GM19025 (cell line): ENCODE measurements around the gene RDX.

Source experiments
- ATAC-seq: cut with Tn5 transposase; IDR thresholded peaks from one replicate; pipeline ENCODE4 v1.9.1; 2021; ENCODE audit warnings: mild to moderate bottlenecking, low read depth, moderate library complexity; ENCODE audit not compliant: unreplicated experiment

Gene RDX

DNA sequence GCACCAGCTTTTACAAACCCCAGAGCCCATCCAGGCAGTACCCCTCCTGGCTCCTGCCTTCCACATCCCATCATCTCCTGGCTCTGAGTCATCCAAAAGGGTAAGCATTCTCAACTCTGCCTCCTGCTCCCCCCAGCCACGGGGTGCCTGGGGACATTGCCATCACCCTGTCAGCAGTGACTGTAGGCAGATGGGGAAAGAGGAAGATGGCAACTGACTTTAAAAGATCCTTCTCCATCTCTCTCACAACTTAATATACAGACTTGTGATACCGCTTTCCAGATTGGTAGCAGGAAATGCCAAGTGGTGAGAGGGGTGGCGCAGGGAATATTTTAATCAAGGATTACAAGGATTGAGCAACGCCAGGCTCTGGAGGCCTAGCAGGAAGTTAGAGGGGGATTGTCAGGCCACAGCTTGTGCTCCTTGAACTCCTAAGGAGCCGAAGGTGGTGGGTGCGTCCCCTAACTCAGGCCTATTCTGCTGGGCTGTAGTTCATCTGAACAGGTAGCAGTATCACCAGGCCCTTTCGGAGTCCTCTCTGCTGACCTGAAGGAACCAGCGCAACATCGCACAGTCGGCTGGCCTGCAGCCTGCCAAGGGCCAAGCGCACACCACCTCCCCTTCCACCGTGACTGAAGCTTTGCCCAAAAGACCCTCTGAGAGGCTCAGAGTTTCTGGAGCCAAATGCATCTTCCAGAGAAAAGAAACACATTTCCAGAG is 119.9 kb downstream of the RDX start:
- no peak for ATAC-seq

DNA sequence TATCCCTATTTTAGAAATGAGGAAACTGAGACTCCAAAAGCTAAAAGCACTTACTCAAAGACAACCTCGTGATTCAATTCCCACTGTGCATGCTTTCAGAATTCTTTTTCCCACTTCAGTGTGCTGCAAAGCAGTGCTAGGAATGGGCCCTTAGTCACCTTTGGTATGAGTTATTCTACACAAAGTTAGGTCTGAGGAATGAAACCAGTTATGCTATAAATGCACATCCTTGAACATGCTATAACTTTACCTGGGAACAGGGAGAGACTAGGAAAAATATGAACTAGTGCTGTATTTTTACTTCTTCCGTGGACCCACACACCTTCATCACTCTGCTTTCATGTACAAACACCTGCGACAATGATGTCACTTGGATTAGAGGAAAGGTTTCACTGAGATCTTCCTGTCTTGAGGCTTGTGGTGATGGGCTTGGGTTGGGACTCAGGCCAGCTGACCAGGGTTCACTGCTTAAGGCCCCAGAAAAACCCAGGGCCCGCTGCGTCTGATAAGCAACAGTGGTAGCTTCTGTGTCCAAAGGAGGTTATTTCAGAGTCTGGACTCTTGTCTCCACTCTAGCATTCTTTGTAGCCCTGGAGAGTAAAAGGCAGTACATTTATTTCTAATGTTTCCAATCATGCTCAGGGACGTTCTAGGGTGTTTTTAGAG is 121.6 kb downstream of the RDX start:
- ATAC-seq: no peak

DNA sequence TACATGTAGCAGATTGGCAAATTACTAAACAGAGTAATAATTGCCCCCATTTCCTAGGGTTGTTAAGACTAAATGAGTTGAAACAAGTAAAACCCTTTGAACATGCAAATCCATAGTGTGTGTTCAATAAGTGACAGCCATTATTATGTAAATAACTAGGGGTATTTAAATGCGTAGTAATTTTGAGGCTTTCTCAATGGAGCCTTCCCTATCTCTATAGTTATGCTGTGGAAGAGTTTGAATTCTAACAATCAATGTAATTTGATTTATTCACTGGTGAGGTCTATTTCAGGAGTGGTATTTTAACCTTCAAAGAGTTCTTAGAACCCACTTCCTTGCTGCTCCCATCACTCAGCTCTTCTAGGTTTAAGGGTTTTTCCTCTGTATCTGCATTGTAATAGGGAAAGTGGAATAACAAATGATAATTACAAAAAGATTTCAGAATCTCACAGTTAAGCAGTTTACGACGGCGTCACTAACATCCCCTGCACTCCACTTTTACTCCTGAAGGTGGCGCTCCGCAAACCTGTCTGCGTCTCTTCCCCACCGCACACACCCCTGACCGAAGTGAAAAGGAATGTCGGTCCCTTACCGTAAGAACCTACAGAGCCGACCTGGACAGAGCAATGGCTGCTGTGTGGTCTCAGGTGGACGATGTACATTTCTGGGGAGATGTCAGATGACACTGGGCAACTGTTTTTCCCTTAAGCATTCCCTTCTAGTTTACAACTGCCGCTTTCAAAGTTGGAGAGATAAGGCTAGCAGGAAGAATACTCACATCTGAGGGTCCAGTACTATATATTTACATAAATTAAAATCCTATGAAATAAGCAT is 122.4 kb downstream of the RDX start:
- no peak for ATAC-seq

DNA sequence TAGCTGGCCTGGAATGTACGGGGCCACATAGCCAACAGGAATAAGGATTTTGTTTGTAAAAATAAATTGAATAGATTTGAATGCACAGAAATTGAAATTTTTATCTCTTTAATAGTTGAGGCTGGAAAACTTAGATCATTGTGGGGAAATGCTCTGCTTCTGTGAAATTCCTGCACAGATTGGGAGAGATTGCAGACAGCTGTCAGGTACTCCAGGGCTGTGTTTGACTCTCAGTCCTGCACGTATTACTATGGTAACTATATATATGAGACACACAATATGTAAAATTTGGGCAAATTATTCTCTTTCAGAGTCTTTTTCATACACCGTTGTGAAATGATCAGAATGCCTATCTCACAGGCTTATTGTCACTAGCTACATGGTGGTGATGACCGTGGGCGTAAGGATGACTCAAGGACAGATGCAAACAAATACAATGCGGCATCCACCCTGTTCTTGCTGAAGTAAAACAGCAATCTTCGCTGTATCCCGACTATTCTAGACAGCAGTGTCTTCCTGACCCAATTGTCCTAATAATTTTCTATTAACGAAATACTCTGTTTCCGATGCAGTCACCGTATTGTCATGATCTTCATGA is 123.8 kb downstream of the RDX start:
- ATAC-seq: no peak

DNA sequence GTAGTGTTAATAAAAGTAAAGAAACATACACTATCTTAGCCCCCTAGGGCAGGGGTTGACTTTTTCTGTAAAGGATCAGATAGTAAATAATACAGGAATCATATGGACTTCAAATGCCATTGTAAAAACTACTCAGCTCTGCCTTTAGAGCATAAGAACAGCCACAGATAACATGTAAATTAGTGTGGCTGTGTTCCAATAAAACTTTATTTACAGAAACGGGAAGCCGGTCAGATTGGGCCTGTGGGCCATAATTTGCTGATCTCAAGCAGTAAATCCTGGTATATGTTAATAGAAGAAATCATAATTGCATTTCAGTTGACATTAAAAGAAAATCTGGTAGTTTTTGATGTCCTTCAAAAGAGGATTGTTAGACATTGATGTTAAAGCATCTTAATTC is 126.7 kb downstream of the RDX start:
- no peak for ATAC-seq

DNA sequence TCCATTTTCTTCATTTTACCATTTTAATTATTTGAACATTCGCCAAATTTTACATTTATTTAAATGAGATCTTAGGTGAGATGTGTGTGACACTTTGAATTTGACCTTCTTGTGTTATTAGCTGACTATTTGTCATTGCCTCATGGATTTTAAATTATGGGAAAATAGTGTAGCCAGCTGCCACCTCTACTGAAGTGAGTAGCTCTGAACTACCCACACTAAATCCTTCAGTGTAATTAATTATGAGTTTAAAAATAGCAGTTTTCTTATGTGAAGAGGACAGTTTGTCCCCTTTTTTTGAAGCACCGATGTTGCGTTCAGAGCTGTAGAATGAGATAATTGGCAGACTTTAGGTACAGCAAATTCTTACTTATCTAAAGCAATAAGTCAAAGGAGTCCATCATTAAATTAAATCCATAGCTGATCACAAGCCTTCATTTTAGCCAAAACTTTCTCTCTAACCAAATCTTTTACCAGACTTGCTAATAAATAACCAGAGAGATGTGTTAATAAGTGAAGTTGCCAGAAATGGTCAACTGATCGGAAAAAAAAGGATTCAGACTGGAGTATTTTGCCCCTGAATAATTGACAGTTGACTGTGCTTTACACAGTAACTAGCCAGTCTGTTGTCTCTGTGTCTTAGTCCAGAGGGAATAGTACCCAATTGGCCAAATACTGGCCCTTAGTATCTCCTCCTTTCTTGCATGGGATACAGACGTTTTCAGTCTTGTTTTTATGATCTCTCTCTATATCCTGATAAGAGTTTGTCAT is 128.2 kb downstream of the RDX start:
- ATAC-seq: no peak

DNA sequence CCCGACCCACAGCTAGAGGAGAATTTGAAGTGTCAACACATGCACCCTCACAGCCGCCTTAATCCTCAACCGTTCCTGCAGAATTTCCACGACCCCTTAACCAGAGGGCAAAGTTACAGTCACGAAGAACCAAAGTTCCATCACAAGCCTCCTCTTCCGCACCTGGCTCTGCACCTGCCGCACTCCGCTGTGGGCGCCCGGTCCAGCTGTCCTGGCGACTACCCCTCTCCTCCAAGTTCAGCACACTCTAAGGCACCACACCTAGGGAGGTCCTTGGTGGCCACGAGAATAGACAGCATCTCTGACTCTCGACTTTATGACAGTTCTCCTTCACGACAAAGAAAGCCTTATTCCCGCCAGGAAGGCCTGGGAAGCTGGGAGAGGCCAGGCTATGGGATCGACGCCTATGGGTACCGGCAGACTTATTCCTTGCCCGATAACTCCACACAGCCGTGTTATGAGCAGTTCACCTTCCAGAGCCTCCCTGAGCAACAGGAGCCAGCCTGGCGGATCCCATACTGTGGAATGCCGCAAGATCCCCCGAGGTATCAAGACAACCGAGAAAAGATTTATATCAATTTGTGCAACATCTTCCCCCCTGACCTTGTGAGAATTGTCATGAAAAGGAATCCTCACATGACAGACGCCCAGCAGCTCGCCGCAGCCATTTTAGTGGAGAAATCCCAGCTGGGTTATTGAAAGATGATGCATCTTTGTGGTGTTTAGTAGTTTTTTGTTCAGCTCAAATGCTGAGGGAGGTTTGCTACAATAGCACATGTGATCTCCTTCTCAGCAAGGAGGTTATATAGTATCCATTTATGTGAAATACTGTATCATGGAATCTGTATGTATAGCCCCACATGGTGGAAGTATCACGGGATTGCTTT is 131.1 kb downstream of the RDX start:
- ATAC-seq: no peak

DNA sequence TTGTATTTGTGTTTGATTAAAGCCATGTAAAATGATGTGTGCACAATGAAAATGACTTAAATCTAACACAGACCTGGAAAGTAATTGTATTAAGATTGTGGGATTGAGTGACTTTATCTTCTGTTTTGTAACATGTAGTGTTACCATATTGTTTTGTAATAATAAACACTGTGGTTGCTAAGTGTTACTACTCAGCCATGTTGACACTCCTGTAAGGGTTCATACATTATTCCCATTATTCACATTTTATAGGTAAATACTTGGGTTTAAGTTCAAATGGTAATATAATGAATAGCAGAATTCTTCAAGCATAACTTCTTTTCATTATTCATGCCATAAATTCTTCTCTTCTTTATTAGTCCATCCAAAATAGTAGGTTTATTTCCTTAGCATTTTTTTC is 134.2 kb downstream of the RDX start:
- ATAC-seq: no peak

DNA sequence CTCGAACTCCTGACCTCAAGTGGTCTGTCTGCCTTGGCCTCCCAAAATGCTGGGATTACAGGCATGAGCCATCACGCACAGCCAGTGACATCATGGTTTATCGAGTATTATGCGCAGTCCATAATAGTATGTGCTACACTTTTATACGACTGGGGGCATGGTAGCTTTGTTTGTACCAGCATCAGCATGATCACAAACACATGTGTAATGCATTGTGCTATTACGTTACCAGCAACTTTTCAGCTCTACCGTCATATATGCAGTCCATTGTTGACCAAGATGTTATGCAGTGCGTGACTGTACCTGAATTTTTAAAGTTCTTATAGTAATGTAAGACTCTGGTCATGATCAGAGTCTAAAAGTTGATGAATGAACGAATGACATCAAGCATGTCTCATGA is 135.4 kb downstream of the RDX start:
- no peak for ATAC-seq

DNA sequence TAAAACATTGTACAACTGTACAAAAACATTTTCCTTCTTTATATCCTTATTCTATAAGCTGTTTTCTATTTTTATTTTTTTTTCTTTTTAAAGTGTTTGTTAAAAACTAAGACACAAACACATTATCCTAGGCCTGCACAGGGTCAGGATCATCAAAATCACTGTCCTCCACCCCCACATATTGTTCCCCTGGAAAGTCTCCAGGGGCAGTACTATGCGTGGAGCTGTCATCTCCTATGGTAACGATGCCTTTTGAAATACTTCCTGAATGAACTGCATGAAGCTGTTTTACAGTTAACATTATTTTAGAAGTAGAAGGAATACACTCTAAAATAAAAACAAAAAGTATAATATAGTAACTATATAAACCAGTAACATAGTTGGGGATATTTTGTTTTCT is 136.0 kb downstream of the RDX start:
- no peak for ATAC-seq

DNA sequence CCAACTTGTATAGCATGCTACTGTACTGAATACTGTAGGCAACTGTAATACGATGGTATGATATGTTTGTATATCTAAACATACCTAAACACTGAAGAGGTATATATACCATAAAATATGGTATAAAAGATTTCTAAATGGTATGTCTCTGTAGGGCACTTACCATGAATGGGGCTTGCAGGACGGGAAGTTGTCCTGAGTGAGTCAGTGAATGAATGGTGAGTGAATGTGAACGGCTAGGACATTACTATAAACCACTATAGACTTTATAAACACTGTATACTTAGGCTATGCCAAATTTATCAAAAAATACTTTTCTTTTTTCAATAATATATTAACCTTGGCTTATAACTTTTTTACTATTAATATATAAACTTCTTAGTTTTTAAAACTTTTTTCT is 136.4 kb downstream of the RDX start:
- ATAC-seq: no peak

DNA sequence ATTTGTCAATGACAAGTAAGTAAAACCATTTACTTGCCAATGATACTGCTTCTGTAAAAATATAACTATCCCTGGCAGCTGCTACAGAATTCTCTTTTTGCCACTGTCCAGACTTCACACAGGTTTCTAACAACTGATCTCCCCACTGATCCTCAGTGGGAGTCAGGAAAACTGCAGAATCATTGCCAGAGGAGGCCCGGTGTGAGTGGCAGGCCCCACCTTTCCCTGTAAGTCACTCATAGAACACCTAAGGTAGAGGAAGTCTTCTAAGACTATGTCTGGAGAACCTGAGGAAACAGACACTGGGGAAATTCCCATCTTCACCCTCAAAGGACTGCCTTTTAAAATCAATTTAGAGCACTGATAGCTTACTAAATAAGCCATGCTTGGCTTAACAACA is 136.9 kb downstream of the RDX start:
- no peak for ATAC-seq

DNA sequence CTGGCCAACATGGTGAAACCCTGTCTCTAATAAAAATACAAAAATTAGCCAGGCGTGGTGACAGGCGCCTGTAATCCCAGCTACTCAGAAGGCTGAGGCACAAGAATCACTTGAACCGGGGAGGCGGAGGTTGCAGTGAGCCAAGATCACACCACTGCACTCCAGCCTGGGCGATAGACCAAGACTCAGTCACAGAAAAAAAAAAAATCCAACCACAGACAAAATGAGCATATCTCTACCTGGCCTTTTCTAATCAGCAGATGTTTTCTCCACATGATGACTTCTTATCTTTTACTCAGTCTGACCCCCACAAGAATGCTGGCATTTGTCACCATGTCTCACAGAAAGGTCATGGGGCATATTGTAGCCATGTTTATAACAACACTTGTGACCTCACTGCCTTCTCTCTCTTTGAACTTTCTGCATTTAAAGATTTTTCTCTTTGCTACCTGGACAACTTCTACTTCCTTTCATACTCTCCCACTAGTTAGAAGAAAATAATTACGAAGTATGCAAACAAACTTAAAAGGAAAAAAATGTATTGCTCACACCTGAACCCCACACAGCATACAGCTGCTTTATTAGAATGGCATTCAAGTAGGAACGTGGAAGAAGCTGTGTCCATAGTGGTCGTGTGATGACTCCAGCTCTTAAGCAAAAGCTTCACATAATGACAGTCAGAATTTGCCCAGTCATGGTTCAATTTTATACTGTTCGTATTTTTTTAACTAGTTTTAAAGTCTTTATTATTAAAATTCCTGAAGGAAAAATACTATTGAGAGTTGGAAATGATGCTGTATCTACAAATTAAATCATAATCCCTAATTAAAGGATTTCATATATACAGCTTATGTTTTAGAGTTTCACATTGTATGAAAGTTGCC is 137.9 kb downstream of the RDX start:
- ATAC-seq: no peak

DNA sequence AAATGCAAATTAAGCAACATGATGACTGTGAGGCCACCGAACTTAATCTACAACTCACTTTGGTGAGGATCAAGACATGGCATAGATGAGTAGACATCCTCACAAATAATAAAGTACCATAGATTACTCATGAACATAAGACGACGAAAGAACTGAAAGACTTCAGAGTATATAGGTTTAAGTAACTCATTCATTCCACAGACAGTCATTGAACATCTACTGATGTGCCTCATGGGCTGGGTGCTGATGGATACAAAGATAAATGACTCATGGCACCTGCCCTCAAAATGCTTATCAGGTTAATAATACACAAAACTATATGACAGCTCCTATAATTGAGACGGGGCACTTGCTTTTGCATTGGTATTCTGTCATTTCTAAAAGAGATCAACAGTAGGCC is 139.9 kb downstream of the RDX start:
- no peak for ATAC-seq

DNA sequence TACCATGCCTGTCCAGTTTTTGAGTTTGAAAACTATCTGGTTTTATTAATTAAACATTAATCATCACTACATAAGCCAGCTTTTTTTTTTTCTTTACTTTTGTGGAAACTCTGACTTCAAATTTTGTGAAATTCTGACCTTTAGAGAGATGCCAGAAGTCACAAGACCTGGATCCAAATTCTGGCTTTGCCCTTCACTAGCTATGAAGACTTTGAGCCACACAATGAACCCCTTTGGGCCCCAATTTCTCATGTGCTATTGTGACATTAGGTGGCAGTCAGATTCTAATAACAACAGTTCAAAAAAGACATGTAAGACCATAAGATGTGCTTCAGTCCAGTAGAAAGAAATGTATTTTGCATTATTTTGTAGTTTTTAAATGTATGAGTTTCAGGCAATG is 142.9 kb downstream of the RDX start:
- no peak for ATAC-seq

DNA sequence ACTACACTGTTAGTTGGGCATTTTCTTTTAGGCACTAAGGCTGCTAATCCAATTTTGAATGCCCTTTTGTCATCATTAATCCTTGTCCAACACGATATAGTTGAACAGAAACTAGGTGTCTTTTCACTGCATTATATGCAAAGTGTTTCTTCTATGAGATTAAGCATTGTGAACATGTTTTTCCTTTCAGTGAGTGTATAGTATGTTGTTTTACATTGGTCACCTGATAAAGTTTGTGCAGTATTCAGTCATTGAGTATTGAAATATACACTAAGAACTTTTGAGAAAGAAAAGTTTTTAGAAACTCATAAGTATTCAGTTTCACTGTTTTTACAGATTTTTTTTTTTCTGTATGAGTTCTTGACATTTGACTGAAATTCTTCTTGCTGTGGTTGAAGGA is 144.2 kb downstream of the RDX start:
- no peak for ATAC-seq

DNA sequence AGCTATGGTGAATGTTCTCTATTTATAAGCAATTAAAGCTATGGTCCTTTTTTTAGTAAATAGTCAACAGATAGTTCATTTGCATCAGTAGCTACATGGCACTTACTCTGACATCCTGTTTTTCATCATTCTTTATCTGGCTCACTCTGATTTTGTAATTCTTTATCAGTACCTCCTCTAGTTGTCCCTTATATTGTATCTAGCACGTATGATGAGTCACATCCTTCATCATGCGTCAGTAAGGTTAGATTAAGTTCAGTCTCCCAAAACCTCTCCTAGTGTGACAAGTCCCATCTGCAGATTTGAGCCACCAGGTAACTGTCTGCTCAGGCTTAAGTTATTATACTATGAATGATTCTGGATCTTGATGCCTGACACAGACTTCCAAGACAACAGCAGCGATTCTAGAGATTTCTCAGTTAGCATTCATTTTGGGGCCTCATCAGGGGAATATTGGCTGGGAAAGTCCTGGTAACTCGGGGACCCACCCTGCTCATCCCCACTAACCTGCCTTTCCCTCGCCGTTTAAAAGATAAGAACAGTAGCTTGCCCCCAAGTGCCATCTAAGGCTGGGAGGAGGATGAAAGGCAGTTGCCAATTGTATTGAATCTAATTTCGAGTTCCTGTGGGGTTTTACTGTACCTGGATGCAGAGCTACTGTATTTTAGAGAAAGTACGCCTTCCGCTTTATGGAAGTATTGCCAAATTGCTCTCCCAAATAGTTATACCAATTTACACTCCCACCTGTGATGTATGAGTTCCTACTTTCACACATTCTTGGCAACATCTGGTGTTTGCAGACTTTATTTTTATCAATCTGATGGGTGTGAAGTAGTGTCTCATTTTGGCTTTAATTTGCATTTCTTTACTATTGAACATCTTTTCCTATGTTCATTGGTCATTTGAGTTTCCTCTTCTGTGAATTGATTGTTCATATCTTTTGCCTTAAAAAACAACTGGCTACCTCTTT is 147.4 kb downstream of the RDX start:
- ATAC-seq: no peak
